IPS-18c (cell line): ENCODE data around the gene TRIB2.

Source experiments
- H3K4me3 ChIP-seq: 2 replicates; pipeline ENCODE4 v1.7.0; 2013; ENCODE audit warnings: low read depth, mild to moderate bottlenecking, low read length, moderate library complexity; ENCODE audit not compliant: insufficient read depth
- H3K9me3 ChIP-seq: one replicate; pipeline ENCODE4 v1.6.1; 2013; ENCODE audit warnings: mild to moderate bottlenecking, low read length, moderate library complexity; ENCODE audit not compliant: control insufficient read depth, insufficient read depth

The TRIB2 gene

DNA sequence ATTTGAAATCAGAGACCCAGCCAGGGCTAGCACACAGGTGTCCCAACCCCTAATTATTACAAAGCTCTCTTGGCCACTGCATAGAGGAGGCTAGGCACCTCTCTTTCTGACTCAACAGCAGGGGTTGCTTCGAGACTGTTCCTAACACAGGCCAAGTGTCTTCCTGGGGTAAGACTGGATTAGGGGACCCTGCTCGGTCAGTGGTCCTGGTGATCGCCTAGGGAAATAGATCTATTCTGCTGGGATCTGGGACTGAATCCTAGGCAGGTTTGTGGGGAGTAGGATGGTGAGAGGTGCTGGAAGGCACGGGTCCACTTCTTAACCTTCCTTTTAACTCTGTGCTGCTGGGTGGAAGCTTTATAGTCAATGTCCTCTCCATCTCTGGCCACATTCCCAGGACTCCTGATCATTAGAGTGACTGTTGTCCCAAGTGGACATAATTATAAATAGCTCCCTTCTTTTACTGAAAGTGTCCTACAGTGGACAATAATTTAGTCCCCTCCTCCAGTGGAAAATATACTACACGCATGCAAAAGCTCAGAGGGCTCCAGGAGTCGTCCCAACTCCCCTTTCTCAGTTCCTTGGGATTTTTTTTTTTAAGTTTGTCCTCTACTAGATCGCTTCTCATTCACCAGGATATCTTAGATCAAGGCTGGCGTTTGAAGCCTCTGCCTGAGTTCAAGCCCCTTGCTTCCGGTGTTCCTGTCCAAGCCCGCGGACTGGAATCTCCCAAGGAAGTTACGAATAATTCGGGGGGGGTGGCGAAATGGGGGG is 1.3 kb upstream of the TRIB2 start:
- H3K4me3 ChIP-seq = peak overlapping the region; percentile 72; the same call in 1 of the 2 replicates
- peaks cover under 1% of the 10 kb centered on the region for H3K9me3 ChIP-seq

DNA sequence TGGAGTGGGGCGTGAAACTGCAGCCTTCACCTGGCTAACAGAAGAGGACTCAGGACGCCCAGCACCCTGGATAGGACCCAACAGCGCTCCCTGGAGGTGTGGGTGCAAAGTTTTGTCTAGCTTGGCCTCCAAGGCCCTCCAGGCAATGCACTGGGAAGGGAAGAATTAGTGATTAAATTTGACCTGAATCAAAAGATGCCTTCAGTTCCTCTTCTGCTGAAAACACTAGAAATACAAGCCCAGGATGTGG is 779 bp upstream of the TRIB2 start:
- H3K9me3 ChIP-seq = no peaks in the 10 kb centered on the region
- peak overlapping the region; percentile 72 for H3K4me3 ChIP-seq

DNA sequence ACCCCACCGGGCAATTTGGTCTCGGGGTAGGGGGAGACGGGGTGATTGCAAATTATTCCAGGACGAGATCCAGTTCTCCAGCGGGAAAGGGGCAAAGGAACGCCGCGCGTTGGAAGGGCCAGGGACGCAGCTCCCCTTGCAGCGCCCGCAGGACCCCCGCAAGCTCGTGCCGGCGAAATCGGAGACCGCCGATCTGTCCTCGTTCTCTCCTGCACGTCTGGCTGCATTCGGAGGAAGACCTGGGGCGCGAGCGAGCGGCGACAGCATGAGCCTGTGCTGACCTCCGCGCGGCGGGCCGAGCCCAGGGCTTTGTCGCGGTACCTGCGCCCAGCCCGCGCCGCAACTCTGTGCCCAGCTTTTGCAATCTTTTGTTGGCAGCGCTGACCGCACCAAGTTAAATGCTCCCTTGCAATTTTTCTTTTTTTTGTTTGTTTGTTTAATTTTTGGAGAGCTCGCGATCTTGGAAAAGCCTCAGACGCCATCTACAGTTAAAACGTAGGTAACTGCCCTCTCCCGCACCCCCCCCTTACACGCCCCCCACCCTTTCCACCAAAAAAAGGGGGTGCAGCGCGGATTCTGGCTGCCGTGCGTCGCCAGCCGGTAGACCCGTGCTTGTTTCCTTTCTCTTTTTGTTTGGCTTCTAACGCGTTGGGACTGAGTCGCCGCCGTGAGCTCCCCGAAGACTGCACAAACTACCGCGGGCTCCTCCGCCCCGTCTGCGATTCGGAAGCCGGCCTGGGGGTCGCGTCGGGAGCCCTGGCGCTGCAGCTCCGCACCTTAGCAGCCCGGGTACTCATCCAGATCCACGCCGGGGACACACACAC is 667 bp downstream of the TRIB2 start:
- no peaks in the 10 kb centered on the region for H3K9me3 ChIP-seq
- H3K4me3 ChIP-seq = peak overlapping the region; percentile 78

DNA sequence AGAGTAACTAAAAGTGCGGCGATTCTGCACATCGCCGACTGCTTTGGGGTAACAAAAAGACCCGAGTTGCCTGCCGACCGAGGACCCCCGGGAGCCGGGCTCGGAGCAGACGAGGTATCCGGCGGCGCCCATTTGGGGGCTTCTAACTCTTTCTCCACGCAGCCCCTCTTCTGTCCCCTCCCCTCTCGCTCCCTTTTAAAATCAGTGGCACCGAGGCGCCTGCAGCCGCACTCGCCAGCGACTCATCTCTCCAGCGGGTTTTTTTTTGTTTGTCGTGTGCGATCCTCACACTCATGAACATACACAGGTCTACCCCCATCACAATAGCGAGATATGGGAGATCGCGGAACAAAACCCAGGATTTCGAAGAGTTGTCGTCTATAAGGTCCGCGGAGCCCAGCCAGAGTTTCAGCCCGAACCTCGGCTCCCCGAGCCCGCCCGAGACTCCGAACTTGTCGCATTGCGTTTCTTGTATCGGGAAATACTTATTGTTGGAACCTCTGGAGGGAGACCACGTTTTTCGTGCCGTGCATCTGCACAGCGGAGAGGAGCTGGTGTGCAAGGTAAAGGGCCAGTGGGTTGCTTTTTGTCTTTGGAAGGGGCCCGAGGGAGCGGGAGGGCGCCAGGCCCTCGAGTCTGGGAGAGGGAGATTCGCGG is 1.4 kb downstream of the TRIB2 start:
- Histone ChIP-seq H3K4me3 (peak overlapping the region; percentile 78), H3K9me3 (no peaks in the 10 kb centered on the region)

DNA sequence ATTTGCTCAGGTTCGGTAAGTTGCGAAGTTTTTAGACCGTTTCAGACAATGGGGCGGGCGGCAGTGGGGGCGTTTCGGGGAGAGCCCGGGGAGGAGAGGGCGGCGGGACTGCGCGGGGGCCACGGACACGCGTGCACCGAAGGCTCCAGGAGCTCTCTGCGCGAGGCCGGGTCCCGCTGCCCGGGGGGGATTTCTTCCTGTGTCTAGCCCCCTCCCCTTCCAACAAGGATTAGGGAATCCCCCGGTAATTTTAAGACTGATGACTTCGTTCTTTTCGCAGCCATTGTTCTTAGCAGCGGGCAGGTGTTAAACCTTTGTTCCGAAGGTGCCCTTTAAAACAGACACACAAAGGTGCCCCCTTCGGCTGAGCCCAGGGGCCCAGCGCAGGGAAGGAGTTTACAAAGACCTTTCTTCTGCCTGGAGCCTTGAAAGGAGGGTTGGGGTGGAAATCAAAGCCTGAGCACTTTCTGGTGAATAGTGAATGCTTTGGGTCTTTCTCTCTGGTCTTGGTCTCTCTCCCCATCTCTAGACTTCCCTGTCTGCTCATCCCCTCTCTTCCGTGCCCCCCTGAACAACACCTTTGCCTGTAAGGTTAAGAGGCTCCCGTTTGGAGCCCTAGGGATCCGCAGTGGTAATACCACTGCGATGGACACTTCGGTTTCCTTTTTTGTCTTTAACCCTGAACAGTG is 2.1 kb downstream of the TRIB2 start:
- peak overlapping the region; percentile 78 for H3K4me3 ChIP-seq
- H3K9me3 ChIP-seq = no peaks in the 10 kb centered on the region

DNA sequence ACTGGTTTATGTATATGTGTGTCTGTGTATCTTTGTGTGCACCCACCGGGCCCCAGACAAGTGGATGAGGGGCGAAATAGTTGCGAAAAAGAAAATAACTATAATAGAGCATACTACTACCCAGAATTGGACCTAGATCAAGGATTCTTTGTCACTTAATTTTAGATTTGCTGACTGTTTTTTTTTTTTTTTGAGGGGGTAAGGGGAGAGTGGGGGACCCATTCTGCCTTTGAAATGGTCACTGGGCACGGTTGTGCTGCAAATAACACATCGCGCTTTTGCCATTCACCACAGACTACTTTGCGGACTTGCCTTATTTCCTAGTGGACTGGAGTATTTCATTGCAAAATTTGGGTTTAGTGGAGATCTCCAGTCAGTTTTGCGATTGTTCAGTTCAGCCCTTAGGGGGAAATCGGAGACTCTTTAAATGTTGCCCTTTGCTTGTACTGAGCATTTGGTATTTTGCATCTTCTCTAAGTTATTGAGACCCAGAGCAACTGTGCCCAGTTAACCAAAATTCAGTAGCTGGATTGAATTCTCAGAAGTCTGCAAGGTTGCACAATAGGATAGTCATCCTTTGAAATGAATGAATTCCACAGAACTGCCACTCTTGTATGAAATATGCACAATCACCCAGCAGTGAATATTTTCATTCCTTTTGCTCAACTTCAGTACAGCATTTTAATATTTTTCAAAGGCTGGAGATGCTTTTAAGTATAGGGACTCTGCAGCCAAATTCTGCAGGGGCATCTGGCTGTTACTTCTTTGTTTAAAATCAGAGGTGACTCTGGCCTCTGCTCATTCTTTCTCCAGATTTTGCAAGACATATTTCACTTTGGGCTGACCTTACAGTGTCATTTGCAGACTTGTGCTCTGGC is 2.9 kb downstream of the TRIB2 start:
- Histone ChIP-seq H3K4me3 (peak overlapping the region; percentile 78), H3K9me3 (no peaks in the 10 kb centered on the region)

DNA sequence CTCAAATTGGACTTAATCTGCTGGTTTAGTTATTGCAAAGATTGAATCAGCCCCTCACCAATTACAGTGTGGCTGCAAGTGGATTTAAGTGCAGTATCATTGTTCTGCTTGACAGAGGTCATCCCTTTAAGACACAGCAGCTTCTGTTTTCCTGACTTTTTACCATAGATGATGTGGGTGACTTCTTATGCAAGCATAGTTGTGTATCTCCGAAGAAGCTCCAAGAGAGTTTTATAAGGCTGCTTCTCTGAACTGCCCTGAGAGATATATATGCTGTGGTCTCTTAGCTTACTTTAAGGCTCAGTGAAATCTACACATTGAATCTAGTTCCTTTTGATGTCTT is 3.5 kb downstream of the TRIB2 start:
- peak overlapping the region; percentile 78; the same call in 1 of the 2 replicates for H3K4me3 ChIP-seq

DNA sequence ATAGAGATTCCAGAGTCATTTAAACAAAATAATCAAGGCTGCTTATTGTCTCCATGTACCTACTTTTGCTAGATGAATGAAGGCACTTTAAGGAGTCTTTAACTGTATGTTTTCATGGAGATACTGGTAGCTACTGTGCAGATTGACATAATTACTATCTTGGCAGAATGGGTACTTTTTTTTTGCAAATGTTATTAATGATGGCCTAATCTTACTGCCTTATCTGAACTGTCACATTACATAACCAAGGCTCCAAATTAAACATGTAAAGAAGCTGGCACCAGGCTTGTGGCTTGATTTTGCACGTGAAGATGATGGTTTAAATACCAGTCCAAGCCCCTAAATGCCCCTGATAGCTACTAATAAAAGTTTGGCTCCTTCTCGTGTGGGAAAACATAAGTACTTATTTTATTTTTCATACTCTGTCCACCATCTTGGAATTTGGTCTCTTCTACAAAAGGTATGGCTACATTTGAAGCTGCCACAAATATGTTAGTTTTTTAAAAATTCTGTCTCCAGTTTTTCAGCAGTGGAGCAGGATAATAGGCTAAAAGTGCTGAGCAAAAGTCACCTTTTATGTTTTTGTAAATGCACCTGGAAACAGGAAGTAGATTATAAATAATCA is 4.1 kb downstream of the TRIB2 start:
- H3K4me3 ChIP-seq = no peak overlapping the region
- no peaks in the 10 kb centered on the region for H3K9me3 ChIP-seq

More for the DNA sequence above, 3.5 kb downstream of the TRIB2 start:
- H3K9me3 ChIP-seq = no peaks in the 10 kb centered on the region

DNA sequence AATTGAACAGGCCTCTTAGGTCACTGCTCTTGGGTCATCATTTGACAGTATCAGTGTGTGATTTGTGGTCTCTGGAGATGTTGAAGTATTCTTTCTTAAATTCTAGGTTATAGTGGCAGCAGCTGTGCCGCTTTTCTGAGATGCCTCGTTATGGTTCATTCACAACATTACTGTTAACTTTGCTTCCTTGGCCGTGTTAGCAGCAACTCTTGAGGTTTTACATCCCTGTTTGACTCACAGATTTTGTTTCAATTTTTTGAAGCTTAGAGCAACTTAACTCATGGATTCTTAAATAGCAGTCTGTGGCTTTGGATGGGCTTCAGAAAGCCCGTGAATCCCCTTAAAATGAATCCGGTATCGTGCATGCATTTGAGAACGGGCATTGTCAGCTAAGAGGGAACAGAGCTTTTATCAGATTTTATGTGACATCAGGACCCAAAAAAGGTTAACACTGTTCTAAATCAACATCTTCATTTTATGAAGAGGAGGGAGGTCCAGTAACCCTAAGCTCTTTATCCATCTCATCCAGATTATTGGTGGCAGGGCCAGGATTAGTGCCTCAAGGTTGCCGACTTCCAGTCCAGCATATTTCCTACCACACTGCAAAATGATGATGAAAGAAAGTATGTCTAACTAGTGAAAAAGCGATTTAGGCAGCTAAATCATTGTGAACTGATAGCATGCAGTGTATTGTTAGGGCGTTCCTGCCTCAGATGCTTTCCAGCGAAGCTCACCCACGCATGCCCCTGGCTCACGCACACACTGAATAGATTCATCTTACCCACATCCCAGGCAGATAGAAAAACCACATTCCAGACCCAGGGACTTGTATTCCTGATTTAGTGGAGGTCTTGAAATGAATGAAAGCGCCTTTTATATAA is 5.1 kb downstream of the TRIB2 start:
- Histone ChIP-seq H3K9me3 (no peaks in the 10 kb centered on the region), H3K4me3 (no peak overlapping the region)

DNA sequence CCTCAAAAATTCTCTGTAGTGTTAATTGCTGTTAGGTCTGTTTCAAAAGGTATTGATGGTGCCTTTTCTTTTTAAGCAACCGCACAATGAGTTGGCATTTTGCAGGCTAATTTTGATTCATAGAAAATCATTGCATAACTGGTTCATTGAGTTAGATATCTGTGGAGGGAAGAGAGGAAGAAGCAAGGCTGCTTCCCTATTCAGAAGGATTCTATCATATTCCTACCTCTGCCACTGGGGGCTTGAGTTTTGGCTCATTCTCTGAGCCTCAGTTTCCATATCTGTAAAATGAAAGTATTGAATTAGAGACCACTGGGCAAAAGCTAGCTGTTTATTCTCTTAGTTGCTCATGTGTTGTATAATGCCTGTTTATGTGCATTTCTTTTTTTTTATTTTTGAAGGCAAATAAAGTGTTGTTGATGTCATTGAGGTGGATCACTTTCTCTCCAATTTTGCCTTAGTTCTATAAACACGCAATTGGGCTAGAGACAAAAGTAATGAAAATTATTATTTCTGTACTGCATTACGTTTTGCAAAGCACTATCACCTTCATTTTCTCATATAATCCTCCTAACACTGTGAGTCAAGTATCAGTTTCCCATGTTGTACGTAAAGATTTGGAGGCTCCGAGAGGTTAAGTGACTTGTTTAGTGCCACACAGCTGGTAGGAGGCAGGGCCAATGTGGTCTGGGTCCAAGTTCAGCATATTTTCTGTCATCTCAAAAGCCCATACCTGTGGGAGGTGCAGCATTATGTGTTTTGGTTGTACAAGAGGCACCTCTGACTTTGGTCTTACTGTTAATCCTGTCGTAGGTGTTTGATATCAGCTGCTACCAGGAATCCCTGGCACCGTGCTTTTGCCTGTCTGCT is 5.9 kb downstream of the TRIB2 start:
- H3K4me3 ChIP-seq = no peak overlapping the region
- H3K9me3 ChIP-seq = no peaks in the 10 kb centered on the region

DNA sequence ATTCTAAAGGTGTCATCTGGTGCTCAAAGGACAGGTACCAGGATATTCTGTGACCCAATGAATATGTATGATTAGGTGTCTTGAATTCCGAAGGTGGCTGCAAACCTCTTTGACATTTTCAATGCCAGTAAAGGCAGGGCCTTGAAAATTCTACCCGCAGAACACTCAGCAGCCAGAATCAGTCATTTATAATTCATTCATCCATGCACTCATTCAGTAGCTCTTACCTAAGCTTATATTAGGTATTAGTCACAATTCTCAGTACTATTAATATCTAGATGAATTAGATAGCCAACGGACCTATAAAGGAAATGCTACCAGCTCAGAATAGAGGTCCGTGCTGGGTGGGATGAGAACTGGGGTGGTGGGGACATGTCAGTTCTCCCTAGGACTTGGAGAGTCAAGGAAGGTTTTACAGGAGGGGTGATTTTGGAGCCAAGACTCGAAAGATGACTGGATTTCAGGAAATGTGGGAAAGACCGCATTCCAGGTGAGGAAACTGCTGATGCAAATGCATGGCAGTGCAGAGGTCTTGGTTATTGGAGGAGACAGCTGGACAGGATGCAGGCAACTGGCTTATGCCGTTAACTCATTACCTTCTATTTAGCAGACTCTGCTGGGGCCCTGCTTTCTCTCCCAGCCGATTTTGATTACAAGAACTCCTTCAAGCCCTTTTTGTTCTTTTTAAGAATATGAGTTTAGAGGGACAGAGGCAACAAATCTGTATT is 7.2 kb downstream of the TRIB2 start:
- Histone ChIP-seq H3K9me3 (no peaks in the 10 kb centered on the region), H3K4me3 (no peak overlapping the region)

DNA sequence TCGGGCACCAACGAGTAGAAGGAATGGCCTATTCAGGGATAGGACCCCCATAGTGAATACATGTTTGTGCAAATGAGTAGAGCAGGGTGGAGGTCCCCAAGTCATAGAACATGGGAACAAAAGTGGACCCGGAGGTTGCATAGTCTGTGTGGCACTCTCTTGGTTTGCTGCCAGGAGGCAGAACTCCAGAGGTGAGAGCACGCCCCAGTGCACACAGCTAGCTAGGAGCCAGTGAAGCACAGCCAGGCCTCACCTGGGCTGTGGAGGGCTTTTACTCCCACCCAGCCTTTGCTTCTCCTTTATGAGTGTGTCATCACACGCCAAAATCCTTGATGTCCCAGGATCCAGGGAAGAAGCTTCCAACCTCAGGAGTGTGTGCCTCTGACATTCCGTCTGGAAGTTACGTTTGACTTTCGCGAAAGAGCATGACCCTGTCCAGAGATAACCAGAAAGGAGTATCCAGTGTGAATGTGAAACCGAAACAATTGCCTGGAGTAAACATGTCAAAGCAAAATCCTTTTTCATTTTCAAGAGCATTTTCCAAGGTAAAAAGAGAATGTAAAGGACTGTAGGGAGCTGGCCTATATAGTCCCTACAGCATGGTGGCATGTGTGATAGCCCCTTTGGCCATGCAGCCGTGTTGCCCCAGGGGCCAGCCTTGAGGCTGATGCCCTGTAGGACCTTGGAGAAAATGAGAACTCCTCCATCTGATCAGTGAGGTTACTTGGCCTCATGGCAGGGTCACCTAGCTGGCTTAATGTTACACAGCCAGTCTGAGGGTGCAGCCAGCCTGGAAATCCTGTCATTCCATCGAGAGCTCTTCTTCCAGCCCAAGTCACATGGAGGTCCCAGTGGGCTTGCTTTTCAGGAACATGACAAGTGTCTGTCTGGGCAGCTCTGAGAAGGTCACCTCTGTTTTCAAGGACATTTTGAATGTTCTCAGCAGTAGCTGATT is 8.8 kb downstream of the TRIB2 start:
- Histone ChIP-seq H3K9me3 (no peaks in the 10 kb centered on the region), H3K4me3 (no peak overlapping the region)

DNA sequence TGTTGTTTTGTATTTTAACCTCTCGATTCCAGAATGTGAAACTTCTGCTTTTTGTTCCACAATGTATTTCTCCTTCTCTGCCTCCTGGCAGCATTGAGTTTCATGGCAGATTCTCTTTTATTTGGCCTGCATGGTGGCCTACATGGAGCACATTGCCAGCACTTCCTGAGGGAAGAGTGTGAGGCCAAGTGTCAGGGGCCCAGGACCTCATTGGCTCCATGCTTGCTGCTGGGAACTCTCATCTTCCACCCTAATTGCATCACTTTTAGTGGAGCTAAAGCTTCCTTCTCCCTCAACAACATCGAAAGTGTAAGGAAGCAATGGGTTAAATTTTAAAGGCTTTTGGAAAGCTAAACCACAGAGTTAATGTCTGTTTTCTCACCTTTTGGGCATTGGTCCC is 9.5 kb downstream of the TRIB2 start:
- no peak overlapping the region for H3K4me3 ChIP-seq

More for the DNA sequence above, 9.5 kb downstream of the TRIB2 start:
- no peaks in the 10 kb centered on the region for H3K9me3 ChIP-seq
